HUDEP-2 (cell line): ENCODE results near the gene C2CD2.

Experiments used
- DNase-seq, 76 experiments: peaks; one replicate each; lab custom pipeline; 2025; ENCODE audit not compliant: unreplicated experiment in 76 of 76; lab: John Stamatoyannopoulos, UW

The C2CD2 gene

GRCh38 chr21:41894511-41894910 is 59.3 kb downstream of the C2CD2 start:
- no peak for DNase-seq

- DNase-seq: no peak
These were observed 61.1 kb downstream of the C2CD2 start for GRCh38 chr21:41892726-41893125.

GRCh38 chr21:41891132-41891531 is 62.7 kb downstream of the C2CD2 start:
- no peak for DNase-seq

- no peak for DNase-seq
These were observed 63.5 kb downstream of the C2CD2 start for GRCh38 chr21:41890355-41890754.

GRCh38 chr21:41888749-41889376 is 65.0 kb downstream of the C2CD2 start:
- no peak for DNase-seq

- no peak for DNase-seq
These were observed 66.2 kb downstream of the C2CD2 start for GRCh38 chr21:41887667-41888066.

- no peak for DNase-seq
These were observed 67.5 kb downstream of the C2CD2 start for GRCh38 chr21:41886328-41886727.

- DNase-seq: no peak
These were observed 68.3 kb downstream of the C2CD2 start for GRCh38 chr21:41885341-41886024.

GRCh38 chr21:41884501-41885030 is 69.3 kb downstream of the C2CD2 start:
- DNase-seq: no peak

GRCh38 chr21:41883582-41883981 is 70.2 kb downstream of the C2CD2 start:
- no peak for DNase-seq

GRCh38 chr21:41881051-41881450 is 72.8 kb downstream of the C2CD2 start:
- no peak for DNase-seq

GRCh38 chr21:41880153-41880552 is 73.7 kb downstream of the C2CD2 start:
- DNase-seq: peak in 1 of 76 experiments; percentile 30

- peak in 71 of 76 experiments; percentile 13 to 90 (median 73) for DNase-seq
These were observed 74.4 kb downstream of the C2CD2 start, which contains the start of gene PRDM15 for GRCh38 chr21:41879190-41879998. Gene PRDM15, minus strand, starts transcription at chr21:41879344. Its CDS starts 18,981 bp downstream, at chr21:41860363.

GRCh38 chr21:41878831-41879189 is 75.0 kb downstream of the C2CD2 start:
- DNase-seq: peak in 64 of 76 experiments; percentile 27 to 84 (median 64)

- DNase-seq: peak in 25 of 76 experiments; percentile 8 to 58 (median 24)
These were observed 75.7 kb downstream of the C2CD2 start for GRCh38 chr21:41877901-41878830.

- DNase-seq: no peak
These were observed 76.7 kb downstream of the C2CD2 start for GRCh38 chr21:41876928-41877652.

GRCh38 chr21:41876396-41876795 is 77.4 kb downstream of the C2CD2 start:
- no peak for DNase-seq

GRCh38 chr21:41875086-41875485 is 78.7 kb downstream of the C2CD2 start:
- no peak for DNase-seq

GRCh38 chr21:41874611-41875010 is 79.2 kb downstream of the C2CD2 start:
- no peak for DNase-seq
